Measurements from ENCODE around the gene WDR45B. TPM values are rescaled to one million over a fixed set of nuclear protein-coding genes. Genes with fewer than 3 reads are reported as not detected.

Gene WDR45B
- total and polyA plus RNA-seq, 2 donors (not counting 1 experiment from before 2014, with no cell fraction given), result 54.3 to 72.7 TPM

GRCh38 chr17:82638183-82638773, 10.0 kb downstream of the WDR45B start:
- no peak overlapping the region for H3K9ac ChIP-seq (ENCODE audit: low read length)
- CTCF ChIA-PET, result no interaction called here
- WGBS (ENCODE audit: insufficient coverage), result no CpG with 5 or more reads among the region's 5 CpGs
- Mint-ChIP-seq H3K9me3 (ENCODE audit: insufficient read depth) (no peaks in the 10 kb centered on the region), H3K27ac (no peak overlapping the region), H3K4me1 (peaks cover 21% of the 10 kb centered on the region), H3K27me3 (no peaks in the 10 kb centered on the region), H3K4me3 (no peak overlapping the region)
- no peak overlapping the region for H3K4me2 ChIP-seq (replicated peaks; ENCODE audit: low read depth, low read length, poor library complexity, severe bottlenecking)
- H3K9me3 ChIP-seq (ENCODE audit: control extremely low read depth in 1 of 3, control insufficient read depth in 2 of 3, insufficient read depth in 1 of 3, low read length in 2 of 3), result peaks cover 0 to 4% (median 0%) of the 10 kb centered on the region in 3 donors
- H4K20me1 ChIP-seq (ENCODE audit: control insufficient read depth, insufficient read depth, low read length, poor library complexity, severe bottlenecking), result peaks cover 83% of the 10 kb centered on the region
- no peak for ATAC-seq (ENCODE audit: low read depth)
- no peak overlapping the region for H3K4me3 ChIP-seq (ENCODE audit: control extremely low read depth in 1 of 5, extremely low read depth in 1 of 5, insufficient read depth in 1 of 5, low read depth in 2 of 5, low read length in 4 of 5)
- no peaks in the 10 kb centered on the region for H3K27me3 ChIP-seq (replicated peaks in 1 of 4; ENCODE audit: control extremely low read depth in 1 of 4, control insufficient read depth in 3 of 4, insufficient read depth in 4 of 4, low read length in 3 of 4)
- peaks cover 98% of the 10 kb centered on the region for H3K79me2 ChIP-seq (ENCODE audit: control insufficient read depth, insufficient read depth, low read length)
- intact Hi-C loops (cut with micrococcal nuclease), result no loop called here
- no peak overlapping the region for H2AFZ ChIP-seq (ENCODE audit: insufficient read depth, low read depth, low read length, poor library complexity, severe bottlenecking)
- no peak overlapping the region for H3K27ac ChIP-seq (ENCODE audit: low read length in 2 of 2)
- peaks cover 3 to 64% of the 10 kb centered on the region in 2 experiments for H3K36me3 ChIP-seq (replicated peaks in 1 of 2; ENCODE audit: control extremely low read depth in 1 of 2, control insufficient read depth in 1 of 2, extremely low read depth in 1 of 2, insufficient read depth in 2 of 2, low read length in 1 of 2)
- no peak for TF ChIP-seq EZH2 (IDR thresholded peaks at IDR 0.05; ENCODE audit: borderline replicate concordance, insufficient read depth, low read depth, low read length, poor library complexity, severe bottlenecking)
- TF ChIP-seq, protein P1, sequence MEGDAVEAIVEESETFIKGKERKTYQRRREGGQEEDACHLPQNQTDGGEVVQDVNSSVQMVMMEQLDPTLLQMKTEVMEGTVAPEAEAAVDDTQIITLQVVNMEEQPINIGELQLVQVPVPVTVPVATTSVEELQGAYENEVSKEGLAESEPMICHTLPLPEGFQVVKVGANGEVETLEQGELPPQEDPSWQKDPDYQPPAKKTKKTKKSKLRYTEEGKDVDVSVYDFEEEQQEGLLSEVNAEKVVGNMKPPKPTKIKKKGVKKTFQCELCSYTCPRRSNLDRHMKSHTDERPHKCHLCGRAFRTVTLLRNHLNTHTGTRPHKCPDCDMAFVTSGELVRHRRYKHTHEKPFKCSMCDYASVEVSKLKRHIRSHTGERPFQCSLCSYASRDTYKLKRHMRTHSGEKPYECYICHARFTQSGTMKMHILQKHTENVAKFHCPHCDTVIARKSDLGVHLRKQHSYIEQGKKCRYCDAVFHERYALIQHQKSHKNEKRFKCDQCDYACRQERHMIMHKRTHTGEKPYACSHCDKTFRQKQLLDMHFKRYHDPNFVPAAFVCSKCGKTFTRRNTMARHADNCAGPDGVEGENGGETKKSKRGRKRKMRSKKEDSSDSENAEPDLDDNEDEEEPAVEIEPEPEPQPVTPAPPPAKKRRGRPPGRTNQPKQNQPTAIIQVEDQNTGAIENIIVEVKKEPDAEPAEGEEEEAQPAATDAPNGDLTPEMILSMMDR (IDR thresholded peaks at IDR 0.05), result no peak
- no peak for DNase-seq
- POLR2A ChIA-PET, result no interaction called here
- no peaks in the 10 kb centered on the region for H3K4me1 ChIP-seq (ENCODE audit: control insufficient read depth in 2 of 2, insufficient read depth in 2 of 2, low read length in 2 of 2)
